ENCODE results near the gene EPHA3. TPM values are rescaled to one million over a fixed set of nuclear protein-coding genes. Genes with fewer than 3 reads are reported as not detected.

The EPHA3 gene
- total and polyA plus RNA-seq, 2 donors (not counting 1 experiment from before 2014, with no cell fraction given): 0.01 TPM; not detected in 1

GRCh38 chr3:89372456-89372855, 265.0 kb downstream of the EPHA3 start:
- Histone ChIP-seq H3K79me2 (ENCODE audit: control insufficient read depth, insufficient read depth, low read length) (no peaks in the 10 kb centered on the region), H3K4me3 (ENCODE audit: control extremely low read depth in 1 of 5, extremely low read depth in 1 of 5, insufficient read depth in 1 of 5, low read depth in 2 of 5, low read length in 4 of 5) (no peak overlapping the region), H3K27ac (ENCODE audit: low read length in 2 of 2) (no peak overlapping the region), H3K9ac (ENCODE audit: low read length) (no peak overlapping the region), H3K36me3 (replicated peaks in 1 of 2; ENCODE audit: control extremely low read depth in 1 of 2, control insufficient read depth in 1 of 2, extremely low read depth in 1 of 2, insufficient read depth in 2 of 2, low read length in 1 of 2) (no peaks in the 10 kb centered on the region), H4K20me1 (ENCODE audit: control insufficient read depth, insufficient read depth, low read length, poor library complexity, severe bottlenecking) (no peaks in the 10 kb centered on the region), H3K27me3 (replicated peaks in 1 of 4; ENCODE audit: control extremely low read depth in 1 of 4, control insufficient read depth in 3 of 4, insufficient read depth in 4 of 4, low read length in 3 of 4) (no peaks in the 10 kb centered on the region), H3K4me1 (ENCODE audit: control insufficient read depth in 2 of 2, insufficient read depth in 2 of 2, low read length in 2 of 2) (no peaks in the 10 kb centered on the region), H3K4me2 (replicated peaks; ENCODE audit: low read depth, low read length, poor library complexity, severe bottlenecking) (no peak overlapping the region), H3K9me3 (ENCODE audit: control extremely low read depth in 1 of 3, control insufficient read depth in 2 of 3, insufficient read depth in 1 of 3, low read length in 2 of 3) (no peaks in the 10 kb centered on the region), H2AFZ (ENCODE audit: insufficient read depth, low read depth, low read length, poor library complexity, severe bottlenecking) (no peak overlapping the region)
- intact Hi-C loops (cut with micrococcal nuclease): no loop called here
- CTCF ChIA-PET: no interaction called here
- ATAC-seq (ENCODE audit: low read depth) (no peak), DNase-seq (no peak)
- no peak overlapping the region for H3K4me3 Mint-ChIP-seq
- H3K9me3 Mint-ChIP-seq (ENCODE audit: insufficient read depth): peaks cover 5% of the 10 kb centered on the region
- H3K27me3 Mint-ChIP-seq: no peaks in the 10 kb centered on the region
- no peaks in the 10 kb centered on the region for H3K4me1 Mint-ChIP-seq
- POLR2A ChIA-PET: no interaction called here
- H3K27ac Mint-ChIP-seq: no peak overlapping the region
- WGBS (ENCODE audit: insufficient coverage): no CpG with 5 or more reads among the region's 1 CpG
- no peak for TF ChIP-seq CTCF (IDR thresholded peaks at IDR 0.05)
- TF ChIP-seq EZH2 (IDR thresholded peaks at IDR 0.05; ENCODE audit: borderline replicate concordance, insufficient read depth, low read depth, low read length, poor library complexity, severe bottlenecking): no peak

GRCh38 chr3:89373434-89373833, 266.0 kb downstream of the EPHA3 start:
- Mint-ChIP-seq H3K4me1 (no peaks in the 10 kb centered on the region), H3K9me3 (ENCODE audit: insufficient read depth) (peaks cover 5% of the 10 kb centered on the region), H3K27me3 (no peaks in the 10 kb centered on the region), H3K27ac (no peak overlapping the region), H3K4me3 (no peak overlapping the region)
- Histone ChIP-seq H3K4me3 (ENCODE audit: control extremely low read depth in 1 of 5, extremely low read depth in 1 of 5, insufficient read depth in 1 of 5, low read depth in 2 of 5, low read length in 4 of 5) (no peak overlapping the region), H3K9ac (ENCODE audit: low read length) (no peak overlapping the region), H3K27ac (ENCODE audit: low read length in 2 of 2) (no peak overlapping the region), H3K79me2 (ENCODE audit: control insufficient read depth, insufficient read depth, low read length) (no peaks in the 10 kb centered on the region), H4K20me1 (ENCODE audit: control insufficient read depth, insufficient read depth, low read length, poor library complexity, severe bottlenecking) (no peaks in the 10 kb centered on the region), H3K9me3 (ENCODE audit: control extremely low read depth in 1 of 3, control insufficient read depth in 2 of 3, insufficient read depth in 1 of 3, low read length in 2 of 3) (no peaks in the 10 kb centered on the region), H3K4me1 (ENCODE audit: control insufficient read depth in 2 of 2, insufficient read depth in 2 of 2, low read length in 2 of 2) (no peaks in the 10 kb centered on the region), H3K36me3 (replicated peaks in 1 of 2; ENCODE audit: control extremely low read depth in 1 of 2, control insufficient read depth in 1 of 2, extremely low read depth in 1 of 2, insufficient read depth in 2 of 2, low read length in 1 of 2) (no peaks in the 10 kb centered on the region), H2AFZ (ENCODE audit: insufficient read depth, low read depth, low read length, poor library complexity, severe bottlenecking) (no peak overlapping the region), H3K4me2 (replicated peaks; ENCODE audit: low read depth, low read length, poor library complexity, severe bottlenecking) (no peak overlapping the region), H3K27me3 (replicated peaks in 1 of 4; ENCODE audit: control extremely low read depth in 1 of 4, control insufficient read depth in 3 of 4, insufficient read depth in 4 of 4, low read length in 3 of 4) (no peaks in the 10 kb centered on the region)
- intact Hi-C loops (cut with micrococcal nuclease): no loop called here
- ChIA-PET CTCF (no interaction called here), POLR2A (no interaction called here)
- TF ChIP-seq CTCF (IDR thresholded peaks at IDR 0.05) (no peak), EZH2 (IDR thresholded peaks at IDR 0.05; ENCODE audit: borderline replicate concordance, insufficient read depth, low read depth, low read length, poor library complexity, severe bottlenecking) (no peak)
- DNase-seq (no peak), ATAC-seq (ENCODE audit: low read depth) (no peak)

Measured in B cell (primary cell).